HG03439 (cell line): Measurements from ENCODE around the gene MAD1L1.
A peak's percentile ranks its signal among the peaks of the same experiment; 100 is the strongest.

Experiments
- ATAC-seq: cut with Tn5 transposase; IDR thresholded peaks from one replicate; pipeline ENCODE4 v1.9.1; 2021; ENCODE audit warnings: mild to moderate bottlenecking, moderate library complexity; ENCODE audit not compliant: unreplicated experiment

The MAD1L1 gene

GRCh38 chr7:2258661-2259365 is 26.1 kb upstream of the MAD1L1 start:
- ATAC-seq = peak; percentile 57

DNA sequence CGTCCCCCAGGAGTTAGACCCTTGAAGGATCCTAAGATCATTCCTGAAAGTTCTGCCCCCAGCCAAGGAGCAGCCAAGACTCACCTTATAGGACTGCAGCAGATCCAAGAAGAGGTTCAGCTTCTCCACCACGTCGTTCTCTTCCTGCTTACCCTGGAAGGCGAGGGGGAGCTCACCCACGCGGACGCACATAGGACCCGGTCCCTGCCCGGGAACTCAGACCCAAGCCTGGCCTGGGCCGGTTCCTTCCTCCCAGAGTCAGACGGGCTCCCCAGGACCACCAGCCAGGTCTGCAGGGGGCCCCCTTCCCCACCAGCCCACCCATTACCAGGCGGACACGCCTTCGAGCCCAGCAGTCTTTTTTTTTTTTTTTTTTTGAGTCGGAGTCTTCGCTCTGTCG is 24.9 kb upstream of the MAD1L1 start:
- ATAC-seq = no peak

GRCh38 chr7:2257046-2257551 is 24.4 kb upstream of the MAD1L1 start:
- no peak for ATAC-seq

GRCh38 chr7:2256306-2257045 is 23.7 kb upstream of the MAD1L1 start:
- no peak for ATAC-seq

- ATAC-seq = no peak
Measured at GRCh38 chr7:2255145-2256139, 22.7 kb upstream of the MAD1L1 start.

- ATAC-seq = no peak
Measured at GRCh38 chr7:2254429-2255144, 21.8 kb upstream of the MAD1L1 start.

- no peak for ATAC-seq
Measured at GRCh38 chr7:2253525-2254244, 20.9 kb upstream of the MAD1L1 start.

DNA sequence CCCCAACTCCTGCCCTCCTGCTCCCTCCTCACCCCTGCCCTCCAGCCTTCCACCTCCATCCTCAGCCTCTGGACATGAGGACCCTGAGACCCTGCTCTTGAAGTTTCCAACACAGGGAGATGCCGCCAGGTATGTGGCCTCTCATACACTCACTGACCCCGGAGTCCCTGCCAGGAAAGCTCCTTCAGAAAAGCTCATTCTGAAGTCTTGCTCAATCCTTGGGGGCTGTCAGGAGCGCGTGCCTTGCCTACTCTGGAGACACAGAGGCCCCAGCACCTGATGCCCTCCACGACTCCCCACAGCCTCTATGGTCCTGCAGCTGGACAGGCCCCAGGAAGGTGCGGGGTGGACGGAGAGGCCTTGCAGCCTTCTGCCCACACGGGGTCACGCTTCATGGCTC is 20.3 kb upstream of the MAD1L1 start:
- ATAC-seq = no peak

GRCh38 chr7:2251841-2252771 is 19.4 kb upstream of the MAD1L1 start:
- ATAC-seq = no peak

DNA sequence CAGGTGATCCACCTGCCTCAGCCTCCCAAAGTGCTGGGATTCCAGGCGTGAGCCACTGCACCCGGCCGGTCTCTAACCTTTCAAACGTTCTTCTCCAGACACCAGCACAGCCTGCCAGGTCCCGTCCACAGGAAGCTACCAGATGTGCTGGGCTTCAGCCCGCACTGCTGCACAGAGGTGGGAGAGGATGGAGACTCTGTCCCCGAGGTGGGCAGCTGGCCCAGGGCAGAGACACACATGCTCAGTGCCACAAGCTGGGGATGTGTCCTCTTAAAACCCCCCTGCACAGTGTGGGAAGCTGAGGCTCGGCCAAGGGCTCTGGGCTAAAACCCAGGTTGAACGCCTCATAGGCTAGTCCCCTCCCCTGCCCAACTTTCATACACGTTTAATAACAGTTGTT is 18.6 kb upstream of the MAD1L1 start:
- ATAC-seq = no peak

DNA sequence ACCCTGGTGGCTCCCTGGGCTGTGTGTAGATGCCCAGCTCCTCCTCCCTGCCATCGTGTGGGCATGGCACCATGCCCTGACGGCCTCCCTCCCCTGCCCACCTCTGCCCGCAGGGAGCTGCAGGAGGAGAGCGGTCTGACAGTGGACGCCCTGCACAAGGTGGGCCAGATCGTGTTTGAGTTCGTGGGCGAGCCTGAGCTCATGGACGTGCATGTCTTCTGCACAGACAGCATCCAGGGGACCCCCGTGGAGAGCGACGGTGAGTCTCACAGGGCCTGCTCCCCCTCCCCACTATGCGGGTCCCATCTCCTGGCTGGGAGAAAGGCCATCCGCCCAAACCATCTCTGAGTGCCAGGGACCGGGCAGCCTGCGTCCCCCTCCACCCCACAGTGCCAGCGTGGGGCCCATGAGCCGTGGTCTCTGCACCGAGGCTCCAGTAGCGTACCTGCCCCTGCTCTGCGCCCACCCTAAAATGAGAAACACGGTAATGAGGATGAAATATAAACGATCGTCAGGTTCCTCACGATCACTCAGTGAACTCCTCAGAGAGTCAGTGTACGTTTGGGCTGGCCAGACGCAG is 17.1 kb upstream of the MAD1L1 start:
- ATAC-seq = no peak

DNA sequence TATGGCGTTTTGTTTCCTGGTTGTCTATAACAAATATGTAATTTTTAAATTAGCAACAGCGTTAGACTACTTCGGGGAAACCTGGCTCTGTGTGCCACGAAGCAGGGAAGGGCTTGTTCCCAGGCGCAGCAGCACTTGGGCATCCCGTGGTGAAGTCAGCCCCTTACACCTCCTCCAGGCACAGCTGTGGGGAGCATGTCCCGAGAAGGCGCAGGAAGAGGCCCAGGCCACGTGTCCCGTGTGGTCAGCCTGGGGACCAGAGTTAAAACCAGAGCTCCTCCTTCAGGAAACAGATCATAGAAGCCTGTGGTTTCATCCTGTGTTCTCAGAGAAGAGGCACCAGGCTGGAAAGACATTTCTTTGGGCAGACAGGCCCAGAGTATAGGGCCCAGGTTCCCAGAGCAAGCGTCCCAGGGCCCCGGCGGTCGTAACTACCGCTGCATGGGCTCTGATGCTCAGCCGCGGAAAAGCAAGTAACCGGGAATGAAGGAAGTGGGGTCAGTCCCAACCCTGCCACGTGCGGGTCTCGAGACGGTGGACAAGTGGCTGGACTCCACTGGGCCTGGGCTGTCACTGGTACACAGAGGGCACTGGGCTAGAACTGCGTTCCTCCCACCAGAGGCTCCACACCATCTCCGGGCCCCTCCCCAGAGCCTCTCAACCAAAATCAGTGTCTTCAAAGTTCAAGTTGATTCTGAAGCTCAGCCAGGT is 16.4 kb upstream of the MAD1L1 start:
- ATAC-seq = no peak

DNA sequence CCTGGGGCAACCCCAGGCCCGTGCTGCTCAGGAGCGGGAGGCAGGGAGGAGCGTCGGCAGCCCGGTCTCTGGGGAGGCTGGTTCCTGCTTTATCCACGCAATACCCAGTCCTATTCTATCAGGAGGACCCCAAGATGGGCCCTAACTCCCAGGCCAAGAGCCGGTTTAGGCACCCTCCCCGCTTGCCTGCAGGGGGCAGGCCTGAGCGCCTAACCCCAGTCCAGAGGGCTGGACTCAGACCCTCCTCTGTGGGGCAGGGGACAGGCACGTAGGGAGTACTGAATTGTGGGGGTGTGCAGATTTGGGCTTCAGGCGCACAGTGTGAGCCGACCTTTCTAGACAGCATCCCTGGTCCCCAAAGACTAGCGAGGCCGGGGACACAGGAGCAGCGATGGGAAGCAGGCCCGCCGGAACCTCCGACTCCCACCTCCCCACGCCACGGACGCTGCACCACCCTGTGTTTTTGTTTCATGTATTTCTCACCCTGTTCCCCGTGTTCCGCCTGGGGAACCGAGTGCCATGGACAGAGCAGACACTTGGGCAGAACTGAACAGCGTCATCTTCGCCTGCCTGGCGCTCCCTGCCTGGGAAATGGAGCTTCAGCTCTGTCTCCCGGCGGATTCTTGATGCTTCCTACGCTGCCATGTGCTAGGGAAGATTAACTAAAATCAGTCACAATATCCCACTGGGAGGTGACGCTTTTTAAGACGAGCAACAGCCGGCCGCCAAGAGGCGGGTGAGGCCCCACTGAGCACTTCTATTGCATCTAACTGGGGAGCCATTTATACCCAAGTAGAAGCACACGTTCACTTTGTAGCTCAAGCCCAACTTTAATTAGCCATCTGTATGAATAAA is 14.6 kb upstream of the MAD1L1 start:
- no peak for ATAC-seq

DNA sequence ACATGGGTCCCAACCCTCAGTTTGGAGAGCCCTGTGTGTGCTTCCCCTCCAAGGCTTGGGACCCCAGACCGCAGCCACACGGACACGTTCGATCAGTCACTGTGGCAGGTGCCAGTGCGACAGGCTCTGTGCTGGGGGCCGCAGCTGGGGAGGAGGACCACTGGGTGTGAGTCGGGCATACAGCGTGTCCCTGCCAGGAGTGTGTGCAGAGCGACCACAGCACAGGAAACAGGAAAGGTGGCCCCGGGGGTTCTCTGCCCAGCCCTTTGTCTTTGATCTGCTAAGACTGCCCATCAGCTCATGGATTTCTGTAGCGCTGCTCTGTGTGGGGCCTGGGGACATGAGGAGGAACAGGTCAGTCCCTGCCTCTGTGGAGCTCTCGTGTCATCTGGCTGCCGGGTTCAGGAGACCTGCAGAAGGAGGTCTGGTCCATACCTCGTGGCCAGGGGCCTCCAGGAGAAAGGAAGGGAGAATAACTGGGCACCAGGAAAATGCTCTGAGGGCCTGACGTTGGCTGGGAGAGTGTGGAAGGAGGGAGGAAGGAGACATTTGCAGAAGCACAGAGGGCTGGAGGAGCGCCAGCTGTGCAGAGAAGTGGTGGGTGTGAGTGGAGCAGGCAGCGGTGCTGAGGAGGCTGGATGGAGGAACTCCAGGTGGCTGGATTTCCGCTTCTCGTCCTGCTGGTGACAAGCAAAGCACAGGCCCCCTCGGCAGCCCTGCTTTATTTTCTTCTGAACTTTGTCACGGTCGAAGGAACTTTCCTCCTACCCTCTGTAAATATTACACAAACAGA is 13.3 kb upstream of the MAD1L1 start:
- no peak for ATAC-seq

DNA sequence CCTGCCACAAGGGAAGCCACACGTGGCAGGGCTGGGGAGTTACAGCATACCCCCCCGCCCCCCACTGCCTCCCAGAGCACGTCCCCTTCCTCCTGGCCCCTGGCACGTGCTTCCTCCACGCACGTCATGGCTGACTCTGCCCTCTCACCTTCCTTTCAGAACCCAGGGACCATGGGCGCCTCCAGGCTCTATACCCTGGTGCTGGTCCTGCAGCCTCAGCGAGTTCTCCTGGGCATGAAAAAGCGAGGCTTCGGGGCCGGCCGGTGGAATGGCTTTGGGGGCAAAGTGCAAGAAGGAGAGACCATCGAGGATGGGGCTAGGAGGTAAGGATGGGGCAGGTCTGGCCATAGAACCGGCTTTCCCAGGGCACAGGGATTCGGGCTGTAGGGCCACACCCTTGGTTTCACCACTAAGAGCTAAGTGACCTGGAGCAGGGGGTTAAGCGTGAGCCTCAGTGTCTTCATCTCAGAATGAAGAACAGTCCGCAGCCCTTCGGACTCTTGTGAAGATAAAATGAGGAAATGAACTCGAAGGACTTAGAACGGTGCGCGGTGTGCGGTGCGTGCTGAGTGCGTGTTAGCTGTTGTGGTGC is 11.8 kb upstream of the MAD1L1 start:
- ATAC-seq = no peak

- ATAC-seq = no peak
Measured at GRCh38 chr7:2243458-2243857, 10.7 kb upstream of the MAD1L1 start.
